ENCODE results near the gene ACAP3. TPM values are rescaled to one million over a fixed set of nuclear protein-coding genes. Genes with fewer than 3 reads are reported as not detected.

ACAP3 gene
- total and polyA plus RNA-seq, 5 donors from 2014 or later = 2.7 to 75.5 (median 4.3) TPM

DNA sequence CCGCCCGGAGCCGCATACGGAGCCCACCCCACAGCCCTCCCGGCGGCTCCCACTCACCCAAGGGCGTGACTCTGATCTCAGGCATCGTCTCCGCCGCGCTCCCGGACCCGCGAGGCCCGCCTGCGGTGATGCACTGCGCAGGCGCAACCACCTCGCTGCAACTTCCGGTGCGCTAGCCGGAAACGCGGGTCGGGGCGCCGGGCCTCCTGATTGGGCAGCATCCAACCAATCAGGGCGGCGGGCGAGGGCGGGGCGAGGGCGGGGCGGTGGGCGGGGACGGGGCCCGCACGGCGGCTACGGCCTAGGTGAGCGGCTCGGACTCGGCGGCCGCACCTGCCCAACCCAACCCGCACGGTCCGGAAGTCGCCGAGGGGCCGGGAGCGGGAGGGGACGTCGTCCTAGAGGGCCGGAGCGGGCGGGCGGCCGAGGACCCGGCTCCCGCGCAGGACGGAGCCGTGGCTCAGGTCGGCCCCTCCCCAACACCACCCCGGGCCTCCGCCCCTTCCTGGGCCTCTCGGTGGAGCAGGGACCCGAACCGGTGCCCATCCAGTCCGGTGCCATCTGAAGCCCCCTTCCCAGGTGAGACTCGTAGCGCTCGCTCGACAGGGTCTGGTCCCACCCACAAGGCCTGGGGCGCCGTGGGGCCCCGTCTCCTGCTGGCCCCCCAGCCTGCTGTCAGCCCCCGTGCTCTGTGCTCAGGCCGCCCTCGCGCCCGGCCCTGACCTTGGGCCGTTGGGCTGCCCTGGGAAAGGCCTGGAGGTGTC, 17.0 kb upstream of the ACAP3 start, which contains the start of the genes CPTP and INTS11:
Gene CPTP (plus strand): TSS at position 279 of the 764 bp plus-strand sequence. CDS start 2,109 bp downstream, outside the sequence.
Gene INTS11 (minus strand): TSS at position 137 of the 764 bp plus-strand sequence. CDS start 52 bp downstream, at position 85.
- Histone ChIP-seq H3K4me3 (ENCODE audit: low read depth, low read length) (peak within 1 kb of the TSS; percentile 61), H3K4me1 (ENCODE audit: control insufficient read depth, insufficient read depth, low read length, poor library complexity, severe bottlenecking) (peaks cover 43% of the 10 kb centered on the region), H3K27me3 (ENCODE audit: control insufficient read depth, insufficient read depth, low read length) (no peaks in the 10 kb centered on the region), H3K9me3 (ENCODE audit: control insufficient read depth in 2 of 2, low read length in 2 of 2) (no peaks in the 10 kb centered on the region), H3K27ac (ENCODE audit: insufficient read depth, low read length, poor library complexity, severe bottlenecking) (peak within 1 kb of the TSS; percentile 78), H3K36me3 (ENCODE audit: control insufficient read depth, insufficient read depth, low read length) (peaks cover 11% of the 10 kb centered on the region)
- ATAC-seq (ENCODE audit: low read depth in 2 of 2) (peak; percentile 83 to 86), DNase-seq (peak; percentile 94 to 96 (median 94))
- H3K4me3 Mint-ChIP-seq = peak within 1 kb of the TSS; percentile 86 to 93 (median 92)
- H3K4me1 Mint-ChIP-seq = peaks cover 0 to 51% (median 8%) of the 10 kb centered on the region in 4 donors
- peak within 1 kb of the TSS; percentile 63 to 91 (median 90) for H3K27ac Mint-ChIP-seq
- no peaks in the 10 kb centered on the region for H3K27me3 Mint-ChIP-seq
- H3K9me3 Mint-ChIP-seq = no peaks in the 10 kb centered on the region
- no peaks in the 10 kb centered on the region for H3K36me3 Mint-ChIP-seq

DNA sequence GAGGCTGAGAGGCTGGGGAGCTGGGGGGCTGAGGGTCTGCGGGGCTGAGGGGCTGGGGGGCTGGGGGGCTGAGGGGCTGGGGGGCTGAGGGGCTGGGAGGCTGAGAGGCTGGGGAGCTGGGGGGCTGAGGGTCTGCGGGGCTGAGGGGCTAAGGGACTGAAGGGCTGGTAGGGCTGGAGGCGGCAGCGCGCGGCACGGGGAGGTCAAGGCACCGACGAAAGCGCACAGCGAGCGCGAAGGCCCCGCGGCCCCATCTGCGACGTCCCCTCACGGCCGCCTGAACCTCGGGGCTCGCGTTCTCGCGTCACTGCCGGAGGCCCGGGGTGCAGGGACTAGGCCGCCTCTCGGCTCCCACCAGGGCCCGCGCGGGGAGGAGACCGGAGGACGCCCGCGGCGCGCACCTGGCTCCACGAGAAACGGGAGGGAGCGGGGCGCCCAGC, 16.4 kb upstream of the ACAP3 start:
- DNase-seq = no peak

DNA sequence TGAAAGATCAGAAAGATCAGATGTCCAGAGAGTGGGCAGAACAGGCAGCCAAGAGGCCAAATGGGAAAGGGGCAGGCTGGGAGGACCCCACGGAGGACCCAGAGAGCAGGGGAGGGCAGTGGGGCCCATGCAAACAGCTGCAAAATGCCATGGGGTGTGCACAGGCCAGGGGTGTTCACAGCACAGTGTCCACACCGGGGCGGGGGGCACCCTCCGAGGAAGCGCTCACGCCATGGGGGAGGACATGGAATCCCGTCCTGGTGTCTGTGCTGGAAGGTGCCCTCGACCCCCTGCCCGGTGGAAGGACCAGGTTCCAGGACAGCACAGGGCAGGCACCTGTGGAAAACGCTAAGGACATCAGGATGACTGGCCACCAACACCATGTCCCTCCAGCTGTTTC, 15.2 kb upstream of the ACAP3 start:
- Mint-ChIP-seq H3K36me3 (peaks cover 5% of the 10 kb centered on the region), H3K4me3 (peak overlapping the region; percentile 54 to 92 (median 88)), H3K27me3 (no peaks in the 10 kb centered on the region), H3K4me1 (peaks cover 0 to 55% (median 8%) of the 10 kb centered on the region in 4 donors), H3K27ac (peak overlapping the region; percentile 56 to 91 (median 81)), H3K9me3 (no peaks in the 10 kb centered on the region)
- Histone ChIP-seq H3K36me3 (ENCODE audit: control insufficient read depth, insufficient read depth, low read length) (peaks cover 25% of the 10 kb centered on the region), H3K9me3 (ENCODE audit: control insufficient read depth in 2 of 2, low read length in 2 of 2) (no peaks in the 10 kb centered on the region), H3K27me3 (ENCODE audit: control insufficient read depth, insufficient read depth, low read length) (no peaks in the 10 kb centered on the region), H3K27ac (ENCODE audit: insufficient read depth, low read length, poor library complexity, severe bottlenecking) (no peak overlapping the region), H3K4me3 (ENCODE audit: low read depth, low read length) (peak overlapping the region; percentile 13), H3K4me1 (ENCODE audit: control insufficient read depth, insufficient read depth, low read length, poor library complexity, severe bottlenecking) (peaks cover 43% of the 10 kb centered on the region)
- DNase-seq (no peak), ATAC-seq (ENCODE audit: low read depth in 2 of 2) (no peak)

More for the DNA sequence above, 16.4 kb upstream of the ACAP3 start:
- Mint-ChIP-seq H3K27ac (peak overlapping the region in 1 of 3 donors; percentile 41), H3K27me3 (no peaks in the 10 kb centered on the region), H3K9me3 (no peaks in the 10 kb centered on the region), H3K4me3 (peak overlapping the region in 3 of 4 donors; percentile 70 to 92 (median 89)), H3K4me1 (peaks cover 0 to 54% (median 8%) of the 10 kb centered on the region in 4 donors), H3K36me3 (peaks cover 5% of the 10 kb centered on the region)
- Histone ChIP-seq H3K9me3 (ENCODE audit: control insufficient read depth in 2 of 2, low read length in 2 of 2) (no peaks in the 10 kb centered on the region), H3K36me3 (ENCODE audit: control insufficient read depth, insufficient read depth, low read length) (peaks cover 14% of the 10 kb centered on the region), H3K4me3 (ENCODE audit: low read depth, low read length) (no peak overlapping the region), H3K27me3 (ENCODE audit: control insufficient read depth, insufficient read depth, low read length) (no peaks in the 10 kb centered on the region), H3K4me1 (ENCODE audit: control insufficient read depth, insufficient read depth, low read length, poor library complexity, severe bottlenecking) (peaks cover 43% of the 10 kb centered on the region), H3K27ac (ENCODE audit: insufficient read depth, low read length, poor library complexity, severe bottlenecking) (peak overlapping the region; percentile 78)
- ATAC-seq (ENCODE audit: low read depth in 2 of 2) = peak in 1 of 2 donors; percentile 16

- peaks cover 0 to 54% (median 8%) of the 10 kb centered on the region in 4 donors for H3K4me1 Mint-ChIP-seq
Observed at GRCh38 chr1:1322418-1322817, 14.7 kb upstream of the ACAP3 start.

GRCh38 chr1:1321477-1321876, 13.7 kb upstream of the ACAP3 start:
- Mint-ChIP-seq H3K27ac (no peak overlapping the region), H3K27me3 (no peaks in the 10 kb centered on the region), H3K4me3 (peak overlapping the region in 3 of 4 donors; percentile 32 to 61 (median 43)), H3K9me3 (no peaks in the 10 kb centered on the region), H3K4me1 (peaks cover 0 to 49% (median 6%) of the 10 kb centered on the region in 4 donors), H3K36me3 (peaks cover 5% of the 10 kb centered on the region)
- Histone ChIP-seq H3K27me3 (ENCODE audit: control insufficient read depth, insufficient read depth, low read length) (no peaks in the 10 kb centered on the region), H3K4me1 (ENCODE audit: control insufficient read depth, insufficient read depth, low read length, poor library complexity, severe bottlenecking) (peaks cover 38% of the 10 kb centered on the region), H3K9me3 (ENCODE audit: control insufficient read depth in 2 of 2, low read length in 2 of 2) (no peaks in the 10 kb centered on the region), H3K27ac (ENCODE audit: insufficient read depth, low read length, poor library complexity, severe bottlenecking) (no peak overlapping the region), H3K36me3 (ENCODE audit: control insufficient read depth, insufficient read depth, low read length) (peaks cover 30% of the 10 kb centered on the region), H3K4me3 (ENCODE audit: low read depth, low read length) (no peak overlapping the region)
- no peak for ATAC-seq (ENCODE audit: low read depth in 2 of 2)
- DNase-seq = no peak

More at GRCh38 chr1:1322418-1322817, 14.7 kb upstream of the ACAP3 start:
- H3K9me3 Mint-ChIP-seq = no peaks in the 10 kb centered on the region
- peak overlapping the region; percentile 33 to 86 (median 72) for H3K4me3 Mint-ChIP-seq
- peak overlapping the region in 1 of 3 donors; percentile 51 for H3K27ac Mint-ChIP-seq
- Histone ChIP-seq H3K4me3 (ENCODE audit: low read depth, low read length) (no peak overlapping the region), H3K27ac (ENCODE audit: insufficient read depth, low read length, poor library complexity, severe bottlenecking) (no peak overlapping the region), H3K4me1 (ENCODE audit: control insufficient read depth, insufficient read depth, low read length, poor library complexity, severe bottlenecking) (peaks cover 43% of the 10 kb centered on the region), H3K36me3 (ENCODE audit: control insufficient read depth, insufficient read depth, low read length) (peaks cover 28% of the 10 kb centered on the region), H3K27me3 (ENCODE audit: control insufficient read depth, insufficient read depth, low read length) (no peaks in the 10 kb centered on the region), H3K9me3 (ENCODE audit: control insufficient read depth in 2 of 2, low read length in 2 of 2) (no peaks in the 10 kb centered on the region)
- no peak for DNase-seq
- peaks cover 5% of the 10 kb centered on the region for H3K36me3 Mint-ChIP-seq
- no peak for ATAC-seq (ENCODE audit: low read depth in 2 of 2)
- H3K27me3 Mint-ChIP-seq = no peaks in the 10 kb centered on the region

DNA sequence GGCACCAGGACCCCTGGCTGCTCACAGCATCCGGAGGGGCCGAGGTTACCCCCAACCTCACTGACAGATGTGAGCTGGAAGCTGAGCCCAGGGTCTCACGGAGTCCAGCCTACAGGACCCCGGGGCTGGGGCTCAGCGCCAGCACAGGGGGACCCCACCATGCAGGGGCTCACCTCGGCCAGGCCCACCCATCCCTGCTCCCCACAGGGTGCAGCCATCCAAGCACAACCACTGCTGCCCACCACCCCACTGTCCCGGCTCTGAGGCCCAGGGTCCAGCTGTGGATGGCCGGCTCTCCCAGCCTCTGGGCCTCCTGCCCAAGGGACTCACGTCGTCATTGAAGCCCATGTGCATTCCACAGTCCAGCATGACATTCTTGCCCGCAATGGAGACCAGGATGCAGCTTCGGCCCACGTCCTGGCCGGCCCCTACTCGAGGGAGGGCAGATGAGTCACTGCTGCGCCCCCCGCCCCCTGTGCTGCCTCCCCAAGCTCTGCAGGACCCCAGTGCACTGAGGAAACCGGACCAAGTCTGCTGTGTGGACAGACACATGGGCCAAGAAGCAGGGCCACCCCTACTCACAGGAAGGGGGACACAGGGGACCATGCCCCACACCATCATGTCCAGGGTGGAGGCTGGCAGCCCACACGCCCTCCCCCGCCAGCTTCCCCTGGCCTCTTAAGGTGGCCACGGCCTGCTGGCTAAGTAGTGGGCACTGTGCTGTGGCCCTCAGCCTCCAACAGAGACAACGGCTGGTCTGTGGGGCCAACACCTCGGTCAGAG, 13.1 kb upstream of the ACAP3 start:
- Histone ChIP-seq H3K4me3 (ENCODE audit: low read depth, low read length) (no peak overlapping the region), H3K4me1 (ENCODE audit: control insufficient read depth, insufficient read depth, low read length, poor library complexity, severe bottlenecking) (peaks cover 32% of the 10 kb centered on the region), H3K27ac (ENCODE audit: insufficient read depth, low read length, poor library complexity, severe bottlenecking) (no peak overlapping the region), H3K27me3 (ENCODE audit: control insufficient read depth, insufficient read depth, low read length) (no peaks in the 10 kb centered on the region), H3K9me3 (ENCODE audit: control insufficient read depth in 2 of 2, low read length in 2 of 2) (no peaks in the 10 kb centered on the region), H3K36me3 (ENCODE audit: control insufficient read depth, insufficient read depth, low read length) (peaks cover 34% of the 10 kb centered on the region)
- Mint-ChIP-seq H3K36me3 (peaks cover 5% of the 10 kb centered on the region), H3K9me3 (no peaks in the 10 kb centered on the region), H3K4me3 (peak overlapping the region in 3 of 4 donors; percentile 43 to 65 (median 52)), H3K4me1 (peaks cover 0 to 43% (median 3%) of the 10 kb centered on the region in 4 donors), H3K27ac (peak overlapping the region in 1 of 3 donors; percentile 76), H3K27me3 (no peaks in the 10 kb centered on the region)
- DNase-seq = no peak
- ATAC-seq (ENCODE audit: low read depth in 2 of 2) = no peak

DNA sequence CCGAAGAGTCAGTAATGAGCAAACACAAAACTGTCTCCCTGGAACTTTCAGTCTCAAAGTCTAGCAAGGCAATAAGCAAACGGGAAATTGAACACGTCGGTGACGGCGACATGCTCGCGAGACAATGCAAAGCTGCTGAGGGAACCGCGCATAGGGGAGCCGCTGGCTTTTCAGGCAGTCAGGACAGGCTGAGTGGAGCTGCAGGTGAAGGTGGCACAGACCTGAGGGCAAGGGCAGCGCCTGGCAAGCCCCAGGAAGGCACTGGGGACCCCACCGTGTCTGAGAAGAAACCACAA, 11.9 kb upstream of the ACAP3 start:
- Histone ChIP-seq H3K4me1 (ENCODE audit: control insufficient read depth, insufficient read depth, low read length, poor library complexity, severe bottlenecking) (peaks cover 22% of the 10 kb centered on the region), H3K4me3 (ENCODE audit: low read depth, low read length) (no peak overlapping the region), H3K9me3 (ENCODE audit: control insufficient read depth in 2 of 2, low read length in 2 of 2) (no peaks in the 10 kb centered on the region), H3K27ac (ENCODE audit: insufficient read depth, low read length, poor library complexity, severe bottlenecking) (no peak overlapping the region), H3K36me3 (ENCODE audit: control insufficient read depth, insufficient read depth, low read length) (peaks cover 37% of the 10 kb centered on the region), H3K27me3 (ENCODE audit: control insufficient read depth, insufficient read depth, low read length) (no peaks in the 10 kb centered on the region)
- DNase-seq (no peak), ATAC-seq (ENCODE audit: low read depth in 2 of 2) (no peak)
- no peaks in the 10 kb centered on the region for H3K9me3 Mint-ChIP-seq
- peak overlapping the region in 2 of 4 donors; percentile 60 to 77 for H3K4me3 Mint-ChIP-seq
- peaks cover 5% of the 10 kb centered on the region for H3K36me3 Mint-ChIP-seq
- no peaks in the 10 kb centered on the region for H3K27me3 Mint-ChIP-seq
- peaks cover 0 to 38% (median 3%) of the 10 kb centered on the region in 4 donors for H3K4me1 Mint-ChIP-seq
- H3K27ac Mint-ChIP-seq = no peak overlapping the region
